H1 (cell line): ENCODE data around the gene FCAMR. TPM values are rescaled to one million over a fixed set of nuclear protein-coding genes. Genes with fewer than 3 reads are reported as not detected.

Experiments
- CTCF ChIA-PET: fragments of 300-600 bp; sonication (Branson Sonifier 250); formaldehyde crosslinking; loops from one replicate; lab custom pipeline; 2021; ENCODE audit not compliant: partially characterized antibody; lab: Charles Lee
- POLR2A ChIA-PET: fragments of 300-600 bp; sonication (Branson Sonifier 250); formaldehyde crosslinking; loops from one replicate; lab custom pipeline; 2021; ENCODE audit warnings: inconsistent platforms; ENCODE audit not compliant: partially characterized antibody; lab: Charles Lee
- DNase-seq, 2 experiments: peaks; one replicate each; pipeline versions ENCODE4 v3.0.0 to v3.0.0-alpha.2; 2010 to 2022; ENCODE audit warnings: low spot score in 2 of 2, low read depth in 1 of 2, mixed read lengths in 1 of 2
- FAIRE-seq: peaks from 2 replicates; lab custom pipeline; 2011; peaks lifted over from hg19 to GRCh38; lab: Jason Lieb, UNC
- H2AFZ ChIP-seq: 2 replicates; pipeline ENCODE4 v1.8.1; 2012; ENCODE audit warnings: low read length, inconsistent platforms
- H2AK5ac ChIP-seq: 2 replicates; pipeline ENCODE4 v1.6.1; 2013; ENCODE audit warnings: low read depth, low read length
- H2BK120ac ChIP-seq: replicated peaks from 2 replicates; pipeline ENCODE3; 2013; ENCODE audit warnings: low read depth, low read length, inconsistent platforms
- H2BK12ac ChIP-seq: 2 replicates; pipeline ENCODE4 v1.6.1; 2013; ENCODE audit warnings: low read depth, low read length
- H2BK15ac ChIP-seq: 2 replicates; pipeline ENCODE4 v1.6.1; 2013; ENCODE audit warnings: low read length
- H2BK20ac ChIP-seq: 2 replicates; pipeline ENCODE4 v1.6.1; 2013; ENCODE audit warnings: low read length
- H2BK5ac ChIP-seq: 2 replicates; pipeline ENCODE4 v1.6.1; 2013; ENCODE audit warnings: low read depth, low read length
- H3K14ac ChIP-seq: 2 replicates; pipeline ENCODE4 v1.6.1; 2013; ENCODE audit warnings: inconsistent platforms; ENCODE audit not compliant: insufficient read length
- H3K18ac ChIP-seq: 2 replicates; pipeline ENCODE4 v1.6.1; 2013; ENCODE audit warnings: low read length; ENCODE audit errors: extremely low read depth
- H3K23ac ChIP-seq: 2 replicates; pipeline ENCODE4 v1.6.1; 2013; ENCODE audit warnings: inconsistent platforms; ENCODE audit not compliant: insufficient read length
- H3K23me2 ChIP-seq: 2 replicates; pipeline ENCODE4 v1.6.1; 2013; ENCODE audit warnings: low read depth, low read length
- H3K27ac ChIP-seq: 2 replicates; pipeline ENCODE4 v1.6.1; 2011; ENCODE audit warnings: low read depth, low read length, inconsistent platforms
- H3K27me3 ChIP-seq, 4 experiments: replicated peaks in 1 of 4; 1 replicate in 1 of 4; 2 replicates in 3 of 4; pipeline versions ENCODE4 v1.6.1 to v1.8.1; 2011 to 2013; ENCODE audit warnings: low read length in 3 of 4, mild to moderate bottlenecking in 3 of 4, inconsistent platforms in 2 of 4, mixed read lengths in 2 of 4, moderate library complexity in 1 of 4; ENCODE audit not compliant: control insufficient read depth in 3 of 4, insufficient read depth in 3 of 4; ENCODE audit errors: extremely low read depth in 1 of 4
- H3K36me3 ChIP-seq, 4 experiments: 2 replicates each; pipeline versions ENCODE4 v1.6.1 to v1.8.1; 2011 to 2013; ENCODE audit warnings: mild to moderate bottlenecking in 4 of 4, low read length in 3 of 4, moderate library complexity in 2 of 4, control low read depth in 1 of 4, inconsistent platforms in 1 of 4; ENCODE audit not compliant: insufficient read depth in 4 of 4, control insufficient read depth in 2 of 4
- H3K4ac ChIP-seq: replicated peaks from 2 replicates; pipeline ENCODE3; 2013; ENCODE audit warnings: low read length, low read depth, mixed read lengths, inconsistent platforms; ENCODE audit not compliant: insufficient read length
- H3K4me1 ChIP-seq, 4 experiments: replicated peaks in 1 of 4; 1 replicate in 1 of 4; 2 replicates in 3 of 4; pipeline versions ENCODE4 v1.6.1 to v1.8.1; 2011 to 2013; ENCODE audit warnings: low read length in 3 of 4, inconsistent platforms in 2 of 4, mixed read lengths in 1 of 4; ENCODE audit not compliant: insufficient read depth in 4 of 4, control insufficient read depth in 3 of 4
- H3K4me2 ChIP-seq, 2 experiments: 2 replicates each; pipeline versions ENCODE4 v1.6.1 to v1.8.1; 2011 to 2013; ENCODE audit warnings: low read depth in 2 of 2, low read length in 2 of 2, control low read depth in 1 of 2, inconsistent platforms in 1 of 2, mild to moderate bottlenecking in 1 of 2; ENCODE audit not compliant: insufficient read depth in 1 of 2
- H3K4me3 ChIP-seq, 4 experiments: fragments of 200-600, 300-600 bp in 1 of 4; sonication (generic), shearing (Covaris generic), sonication (Bioruptor Twin) in 1 of 4; 2 replicates each; pipeline versions ENCODE4 v1.5.1 to v1.8.1; 2011 to 2016; ENCODE audit warnings: low read length in 4 of 4, low read depth in 3 of 4, control low read depth in 2 of 4, inconsistent platforms in 2 of 4, mild to moderate bottlenecking in 2 of 4, mixed read lengths in 1 of 4, moderate library complexity in 1 of 4; ENCODE audit not compliant: insufficient read depth in 2 of 4; ENCODE audit errors: extremely low read depth in 1 of 4
- H3K56ac ChIP-seq: replicated peaks from 2 replicates; pipeline ENCODE3; 2013; ENCODE audit warnings: low read depth, mild to moderate bottlenecking, mixed read lengths, low read length, inconsistent platforms; ENCODE audit not compliant: insufficient read length
- H3K79me1 ChIP-seq: 2 replicates; pipeline ENCODE4 v1.6.1; 2013; ENCODE audit warnings: low read depth, low read length, control low read depth
- H3K79me2 ChIP-seq, 2 experiments: 2 replicates each; pipeline versions ENCODE4 v1.6.1 to v1.8.1; 2012 to 2013; ENCODE audit warnings: low read length in 2 of 2, mild to moderate bottlenecking in 2 of 2, inconsistent platforms in 1 of 2; ENCODE audit not compliant: insufficient read depth in 2 of 2, control insufficient read depth in 1 of 2
- H3K9ac ChIP-seq, 4 experiments: replicated peaks in 1 of 4; 1 replicate in 1 of 4; 2 replicates in 3 of 4; pipeline versions ENCODE4 v1.6.1 to v1.8.1; 2011 to 2013; ENCODE audit warnings: low read depth in 3 of 4, low read length in 3 of 4, control low read depth in 2 of 4, mild to moderate bottlenecking in 2 of 4, moderate library complexity in 2 of 4, inconsistent platforms in 1 of 4; ENCODE audit errors: extremely low read depth in 1 of 4
- H3K9me3 ChIP-seq, 2 experiments: 2 replicates each; pipeline versions ENCODE4 v1.6.1 to v1.8.1; 2012 to 2013; ENCODE audit warnings: mild to moderate bottlenecking in 2 of 2, moderate library complexity in 2 of 2, control low read depth in 1 of 2, inconsistent platforms in 1 of 2, low read depth in 1 of 2, low read length in 1 of 2, mixed read lengths in 1 of 2; ENCODE audit not compliant: insufficient read depth in 2 of 2
- H4K20me1 ChIP-seq, 2 experiments: replicated peaks in 1 of 2; 2 replicates each; pipeline versions ENCODE3 to v1.8.1; 2011 to 2013; ENCODE audit warnings: inconsistent platforms in 2 of 2, low read length in 2 of 2, mild to moderate bottlenecking in 1 of 2; ENCODE audit not compliant: insufficient read depth in 2 of 2, control insufficient read depth in 1 of 2
- H4K5ac ChIP-seq: 2 replicates; pipeline ENCODE4 v1.6.1; 2013; ENCODE audit warnings: low read length, low read depth, mixed read lengths, inconsistent platforms; ENCODE audit not compliant: insufficient read length
- H4K8ac ChIP-seq: 2 replicates; pipeline ENCODE4 v1.8.0; 2013; ENCODE audit warnings: mild to moderate bottlenecking, moderate library complexity, low read length, inconsistent platforms; ENCODE audit not compliant: insufficient read depth; ENCODE audit errors: extremely low read depth
- H4K91ac ChIP-seq: replicated peaks from 2 replicates; pipeline ENCODE3; 2013; ENCODE audit warnings: low read length, mixed read lengths, inconsistent platforms; ENCODE audit not compliant: insufficient read length
- BRCA1 ChIP-seq: IDR thresholded peaks from 2 replicates; pipeline ENCODE4 v1.6.1; 2012; ENCODE audit warnings: low read depth, low read length, improper control_type of control experiment
- CBX5 ChIP-seq: fragments of 300-800, 300-1000 bp; sonication (generic); IDR thresholded peaks from 2 replicates; pipeline ENCODE4 v1.7.1; 2016; ENCODE audit warnings: antibody characterized with exemption, low read length, low read depth
- CBX8 ChIP-seq: fragments of 300-800, 300-1000 bp; sonication (generic); IDR thresholded peaks from 2 replicates; pipeline ENCODE4 v1.7.1; 2016; ENCODE audit warnings: low read depth, low read length, borderline replicate concordance
- POU5F1 ChIP-seq: IDR thresholded peaks from 2 replicates; pipeline ENCODE4 v1.6.1; 2011; ENCODE audit warnings: low read depth, mild to moderate bottlenecking, low read length, moderate library complexity
- RFX5 ChIP-seq: IDR thresholded peaks from 2 replicates; pipeline ENCODE4 v1.6.1; 2011; ENCODE audit warnings: low read depth, low read length, improper control_type of control experiment, borderline replicate concordance
- RNF2 ChIP-seq: fragments of 200-900, 300-1000 bp; sonication (generic); IDR thresholded peaks from 2 replicates; pipeline ENCODE4 v1.7.1; 2016; ENCODE audit warnings: borderline replicate concordance, low read depth, mild to moderate bottlenecking, antibody characterized with exemption, low read length; ENCODE audit not compliant: poor library complexity, severe bottlenecking; ENCODE audit errors: missing control alignments
- SIN3A ChIP-seq, 2 experiments: IDR thresholded peaks in 1 of 2; conservative IDR thresholded peaks in 1 of 2; 2 replicates each; pipeline ENCODE4 v1.6.1; 2011 to 2012; ENCODE audit warnings: low read length in 2 of 2, improper control_type of control experiment in 1 of 2, low read depth in 1 of 2, mild to moderate bottlenecking in 1 of 2
- TBP ChIP-seq: IDR thresholded peaks from 2 replicates; pipeline ENCODE4 v1.6.1; 2011; ENCODE audit warnings: low read depth, low read length, improper control_type of control experiment
- WGBS, 2 experiments: shearing (Covaris generic) in 1 of 2; methylation state at CpG; one replicate each; pipeline versions ENCODE4 v1.1.6 to v1.1.7; 2013 to 2015; ENCODE audit warnings: low lambda C conversion rate in 2 of 2, mixed read lengths in 2 of 2, inconsistent platforms in 1 of 2, low coverage in 1 of 2, missing lambda C conversion rate in 1 of 2; ENCODE audit not compliant: insufficient replicate concordance in 2 of 2, insufficient coverage in 1 of 2, insufficient read length in 1 of 2; ENCODE audit errors: extremely low coverage in 1 of 2, missing lambda C conversion rate in 1 of 2; 5-methylcytosine and 5-hydroxymethylcytosine counted together
- polyA plus RNA-seq, 7 experiments: library from polyadenylated mRNA; depleted of rRNA in 3 of 7; stranded (reverse) in 5 of 7; unstranded in 2 of 7; fragments of >200 nt in 5 of 7; fragments of 200-250 nt in 2 of 7; gene quantifications; 1 replicate in 5 of 7; 2 replicates in 1 of 7; 4 replicates in 1 of 7; pipeline versions ENCODE4 v1.2.1 to v1.2.3, GENCODE V29; 2011 to 2013; ENCODE audit warnings: missing spikeins in 2 of 7, mixed read lengths in 2 of 7
- total RNA-seq: library from RNA; stranded (reverse); fragmentation: NEBNext Ultra II Directional; extraction: Animal tissue kit (Norgen Biotek cat#: 25700); gene quantifications from 2 replicates; pipeline ENCODE4 v1.2.1, GENCODE V29; 2021
- TF ChIP-seq, protein P1 (sequence below): IDR thresholded peaks from 2 replicates; pipeline ENCODE4 v1.6.1; 2012; ENCODE audit warnings: inconsistent platforms

The FCAMR gene
- total and polyA plus RNA-seq, 2 of the 8 experiments (the other 6 are each of a cell fraction or from before 2014, with no cell fraction given), result not detected

DNA sequence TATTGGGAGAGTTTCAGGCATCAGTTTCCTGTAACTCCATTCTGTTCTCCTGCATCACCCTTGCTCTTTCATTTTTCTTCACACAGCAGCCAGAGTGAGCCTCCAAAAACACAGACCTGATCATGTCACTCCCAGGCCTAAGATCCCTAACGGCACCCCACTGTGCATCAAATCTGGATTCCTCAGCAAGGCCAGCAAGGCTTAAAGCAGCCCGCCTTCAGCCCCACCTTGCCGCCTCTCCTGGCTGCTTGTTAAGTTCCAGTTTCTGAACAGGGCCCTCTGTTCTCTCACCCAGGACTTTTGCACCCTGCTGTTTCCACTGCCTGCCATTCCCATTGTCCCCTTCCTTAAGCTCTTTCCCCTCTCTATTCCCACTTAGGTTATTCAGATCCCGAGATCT lies 33.0 kb upstream of the FCAMR start:
- Histone ChIP-seq H3K9ac (no peak overlapping the region), H3K9me3 (no peaks in the 10 kb centered on the region), H2BK5ac (no peak overlapping the region), H3K4me2 (no peak overlapping the region), H3K56ac (no peak overlapping the region), H2BK15ac (no peak overlapping the region), H3K23me2 (peaks cover 1% of the 10 kb centered on the region; the same call in 1 of the 2 replicates), H4K5ac (no peak overlapping the region), H4K91ac (no peak overlapping the region), H3K27me3 (no peaks in the 10 kb centered on the region; a peak in 1 of 7 replicates), H4K8ac (no peak overlapping the region), H3K36me3 (no peaks in the 10 kb centered on the region), H2BK12ac (no peak overlapping the region), H4K20me1 (peaks cover 0 to 3% of the 10 kb centered on the region in 2 experiments), H2BK20ac (no peak overlapping the region), H3K23ac (no peak overlapping the region), H3K27ac (no peak overlapping the region), H2AFZ (no peak overlapping the region), H3K79me1 (no peaks in the 10 kb centered on the region), H3K4me3 (no peak overlapping the region), H3K4me1 (0 out of 7 replicates have a peak, but pooled peaks cover 0 to 2% (median 0%) of the 10 kb centered on the region in 4 experiments), H2BK120ac (no peak overlapping the region), H3K79me2 (no peaks in the 10 kb centered on the region), H2AK5ac (no peak overlapping the region), H3K4ac (no peak overlapping the region), H3K14ac (no peak overlapping the region), H3K18ac (no peak overlapping the region)
- ChIA-PET POLR2A (no interaction called here), CTCF (interaction anchor here (0.6 to 9.9 kb wide), 15 partner anchors 11 to 693 kb away, joined by 3 to 122 read pairs (median 4); partner anchors contain the start of gene C1orf116)
- WGBS, 2 experiments, result 80% methylated on average over 4 of the region's 4 CpGs; no CpG with 5 or more reads in 1 of the 2 experiments
- DNase-seq, result no peak
- no peak for FAIRE-seq
- TF ChIP-seq, protein P1, sequence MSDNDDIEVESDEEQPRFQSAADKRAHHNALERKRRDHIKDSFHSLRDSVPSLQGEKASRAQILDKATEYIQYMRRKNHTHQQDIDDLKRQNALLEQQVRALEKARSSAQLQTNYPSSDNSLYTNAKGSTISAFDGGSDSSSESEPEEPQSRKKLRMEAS, result no peak
- no peak for TF ChIP-seq SIN3A (conservative IDR thresholded peaks at IDR 0.05 in 1 of 2, IDR thresholded peaks at IDR 0.05 in 1 of 2; ENCODE audit: low read depth in 1 of 2, low read length in 2 of 2)
- TF ChIP-seq RNF2, result no peak
- TF ChIP-seq RFX5, result no peak
- no peak for TF ChIP-seq CBX5
- no peak for TF ChIP-seq CBX8
- TF ChIP-seq TBP, result no peak
- TF ChIP-seq BRCA1, result no peak
- no peak for TF ChIP-seq POU5F1
